GM21576 (cell line): ENCODE data around the gene ULK4.
"Not testable (repeated sequence)": the region's sequence is repeated elsewhere in the genome, so short reads cannot be mapped to it uniquely, and the experiment has no call there.

ENCODE experiments used
- ATAC-seq: cut with Tn5 transposase; IDR thresholded peaks from one replicate; pipeline ENCODE4 v1.9.1; 2021; ENCODE audit warnings: mild to moderate bottlenecking, moderate library complexity; ENCODE audit not compliant: unreplicated experiment

ULK4 gene

DNA sequence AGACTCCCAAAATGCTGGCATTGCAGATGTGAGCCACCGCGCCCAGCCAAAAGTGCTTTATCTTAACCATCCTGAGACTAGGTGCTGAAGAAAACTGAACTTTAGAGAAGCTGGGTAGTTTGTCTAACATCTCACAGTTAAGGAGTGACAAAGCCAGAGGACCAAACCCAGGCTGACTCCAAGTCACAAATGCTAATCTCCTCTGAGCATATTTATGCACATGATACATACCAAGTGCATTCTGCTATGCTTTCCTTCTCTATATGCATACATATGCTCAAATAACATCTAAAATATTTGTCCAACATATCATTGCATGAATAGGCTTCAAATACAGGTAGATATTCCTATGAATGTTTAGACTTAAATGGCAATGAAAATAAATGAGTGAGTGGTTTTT is 505.7 kb downstream of the ULK4 start:
- ATAC-seq = no peak

DNA sequence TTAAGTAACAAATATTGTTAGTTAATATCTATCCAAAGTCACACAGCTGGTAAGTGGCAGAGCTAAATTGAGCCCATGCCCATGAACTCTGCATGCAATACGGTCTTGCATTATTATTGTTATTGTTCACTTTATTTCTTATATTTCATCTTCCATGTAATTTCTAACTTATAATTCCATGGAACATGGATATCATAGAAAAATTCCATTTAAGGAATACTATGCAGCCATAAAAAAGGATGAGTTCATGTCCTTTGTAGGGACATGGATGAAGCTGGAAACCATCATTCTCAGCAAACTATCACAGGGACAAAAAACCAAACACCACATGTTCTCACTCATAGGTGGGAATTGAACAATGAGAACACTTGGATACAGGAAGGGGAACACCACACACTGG is 508.3 kb downstream of the ULK4 start:
- ATAC-seq = not testable (repeated sequence)

DNA sequence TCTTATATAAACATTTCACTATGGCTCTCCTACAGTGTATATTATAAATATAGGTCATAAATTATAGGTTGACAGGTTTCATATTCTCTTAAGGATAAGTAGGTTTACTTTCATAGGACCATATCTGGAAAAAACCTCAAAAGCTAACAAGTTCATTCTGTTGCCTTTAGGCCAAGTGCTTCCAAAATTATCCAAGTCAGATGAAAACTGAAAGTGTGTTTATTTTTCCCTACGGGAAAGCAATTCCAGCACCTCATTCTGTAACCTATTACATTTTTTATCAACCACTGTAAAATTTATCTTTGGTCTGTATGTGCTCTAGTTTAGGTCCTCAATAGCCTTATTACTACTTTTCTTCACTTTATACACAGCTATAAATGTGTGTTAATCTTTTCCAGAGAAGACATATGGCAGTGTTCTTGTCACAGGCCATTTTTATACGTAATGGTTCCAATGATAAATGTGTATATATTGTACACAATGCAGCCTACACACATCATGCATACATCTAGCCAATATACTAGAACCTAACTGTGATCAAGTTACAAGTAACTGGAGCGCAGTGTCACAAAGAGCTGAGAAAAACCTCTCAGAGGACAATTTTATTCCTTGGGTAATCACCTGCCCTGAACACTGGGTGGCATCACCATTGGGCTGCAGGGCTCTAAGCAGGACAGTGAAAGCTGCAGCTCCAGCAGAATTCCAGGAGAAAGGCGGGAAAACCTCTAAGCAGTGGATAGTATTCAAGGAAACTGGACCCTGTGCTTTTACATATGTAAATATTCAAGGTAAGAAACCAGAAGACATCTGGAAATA is 511.3 kb downstream of the ULK4 start:
- no peak for ATAC-seq

DNA sequence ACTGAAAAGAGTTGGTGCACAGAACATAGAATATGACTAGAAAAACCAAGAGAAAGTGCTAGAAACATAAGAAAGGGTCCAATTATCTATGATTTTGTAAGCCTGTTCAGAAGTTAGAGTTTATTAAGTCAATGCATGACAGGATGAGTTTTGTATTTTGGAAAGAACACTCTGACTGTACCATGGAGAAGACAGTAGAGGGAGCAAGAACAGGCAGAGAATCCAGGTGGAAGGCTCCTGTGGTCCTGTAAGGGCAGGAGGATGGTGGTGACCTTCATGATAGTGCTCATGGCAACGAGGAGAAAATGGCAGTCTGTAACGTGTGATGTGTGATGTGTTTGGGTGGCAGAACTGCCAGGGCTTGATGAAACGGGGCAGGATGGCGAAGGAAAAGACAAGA is 513.5 kb downstream of the ULK4 start:
- ATAC-seq = no peak

DNA sequence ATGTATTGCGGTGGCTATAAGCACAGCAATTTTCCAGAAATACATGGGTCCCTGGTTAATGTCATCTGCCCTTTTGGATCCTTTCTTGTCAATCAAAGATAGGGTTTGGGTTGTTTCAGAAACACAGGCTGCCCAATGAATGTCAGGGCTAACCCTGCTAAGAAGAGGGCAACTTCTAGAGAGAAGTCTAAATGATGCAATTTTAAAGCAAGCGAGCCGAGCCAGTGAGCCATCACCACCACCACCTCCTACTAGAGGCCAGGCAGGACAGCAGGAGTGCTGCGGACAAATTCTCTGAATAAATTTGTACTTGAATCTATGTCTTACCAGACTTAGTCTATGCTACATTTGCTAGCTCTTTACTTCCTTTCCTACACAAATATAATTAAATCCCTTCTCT is 514.2 kb downstream of the ULK4 start:
- no peak for ATAC-seq

DNA sequence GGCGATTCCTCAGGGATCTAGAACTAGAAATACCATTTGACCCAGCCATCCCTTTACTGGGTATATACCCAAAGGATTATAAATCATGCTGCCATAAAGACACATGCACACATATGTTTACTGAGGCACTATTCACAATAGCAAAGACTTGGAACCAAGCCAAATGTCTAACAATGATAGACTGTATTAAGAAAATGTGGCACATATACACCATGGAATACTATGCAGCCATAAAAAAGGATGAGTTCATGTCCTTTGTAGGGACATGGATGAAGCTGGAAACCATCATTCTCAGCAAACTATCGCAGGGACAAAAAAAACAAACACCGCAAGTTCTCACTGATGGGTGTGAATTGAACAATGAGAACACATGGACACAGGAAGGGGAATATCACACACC is 515.6 kb downstream of the ULK4 start:
- not testable (repeated sequence) for ATAC-seq

DNA sequence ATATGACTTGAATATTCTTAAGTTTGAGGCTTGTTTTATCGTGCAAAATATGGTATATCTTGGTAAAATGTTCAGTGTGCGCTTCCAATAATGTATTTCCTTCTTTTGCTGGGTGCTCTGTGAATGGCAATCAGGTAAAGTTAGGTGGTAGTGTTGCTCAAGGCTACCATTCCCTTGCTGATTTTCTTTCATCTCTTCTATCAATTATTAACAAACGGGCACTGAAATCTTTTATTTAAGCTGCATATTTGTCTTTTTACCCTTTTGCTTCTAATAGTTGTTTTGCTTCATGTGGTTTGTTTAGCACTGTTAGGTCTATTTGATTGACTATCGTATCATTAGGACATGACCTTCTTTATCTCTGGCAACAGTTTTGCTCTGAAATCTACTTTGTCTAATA is 520.3 kb downstream of the ULK4 start:
- no peak for ATAC-seq

DNA sequence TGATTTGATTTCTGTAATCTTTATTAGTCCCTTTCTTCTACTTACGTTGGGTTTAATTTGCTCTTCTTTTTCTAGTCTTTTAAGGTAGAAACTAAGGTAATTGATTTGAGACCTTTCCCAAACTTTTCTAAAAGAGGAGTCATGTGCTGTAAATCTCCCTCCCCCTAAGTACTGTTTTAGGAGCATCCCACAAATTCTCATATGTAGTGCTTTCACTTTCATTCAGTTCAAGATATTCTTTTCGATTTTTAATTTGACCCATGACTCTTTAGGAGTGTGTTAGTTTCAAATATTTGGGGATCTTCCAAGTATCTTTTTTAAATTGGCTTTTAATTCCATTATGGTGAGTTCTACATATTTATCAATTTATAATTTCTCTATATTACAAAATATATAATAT is 520.8 kb downstream of the ULK4 start:
- no peak for ATAC-seq

DNA sequence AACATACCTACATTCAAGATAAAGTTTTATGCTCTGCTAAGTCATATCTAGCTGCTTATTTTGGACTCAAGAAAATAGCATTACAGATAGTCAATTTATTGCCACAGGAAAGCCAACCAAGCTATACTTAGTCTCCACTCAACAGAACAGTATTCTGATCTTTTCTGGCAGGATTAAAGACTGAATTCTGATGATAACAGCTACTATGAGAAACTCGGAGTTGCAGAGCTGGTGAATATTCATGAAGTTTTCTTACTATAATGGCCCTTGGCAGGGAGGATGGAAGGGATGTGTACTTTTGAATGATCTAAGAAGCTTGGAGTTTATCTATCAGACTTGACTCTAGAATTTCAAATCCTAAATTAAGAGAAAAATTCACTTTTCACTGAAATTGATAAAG is 524.9 kb downstream of the ULK4 start:
- no peak for ATAC-seq

DNA sequence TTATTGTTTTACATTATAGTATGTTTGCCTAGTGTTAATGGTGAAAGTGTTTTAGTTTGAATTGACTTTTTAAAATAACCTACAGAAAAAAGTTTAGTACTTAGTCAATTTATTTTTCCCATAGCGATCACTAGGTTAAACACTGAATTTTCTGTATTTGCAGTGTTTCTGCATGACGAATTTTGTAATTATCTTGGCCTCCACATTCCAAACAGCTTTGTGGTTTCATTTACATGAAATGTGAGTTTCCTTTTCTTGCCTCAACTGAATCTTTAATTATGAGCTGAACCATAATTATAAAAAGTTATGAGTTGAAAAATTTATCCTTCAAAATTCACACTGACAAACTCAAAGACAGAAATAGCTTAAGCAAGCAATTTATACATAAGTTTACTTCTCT is 527.1 kb downstream of the ULK4 start:
- ATAC-seq = no peak

DNA sequence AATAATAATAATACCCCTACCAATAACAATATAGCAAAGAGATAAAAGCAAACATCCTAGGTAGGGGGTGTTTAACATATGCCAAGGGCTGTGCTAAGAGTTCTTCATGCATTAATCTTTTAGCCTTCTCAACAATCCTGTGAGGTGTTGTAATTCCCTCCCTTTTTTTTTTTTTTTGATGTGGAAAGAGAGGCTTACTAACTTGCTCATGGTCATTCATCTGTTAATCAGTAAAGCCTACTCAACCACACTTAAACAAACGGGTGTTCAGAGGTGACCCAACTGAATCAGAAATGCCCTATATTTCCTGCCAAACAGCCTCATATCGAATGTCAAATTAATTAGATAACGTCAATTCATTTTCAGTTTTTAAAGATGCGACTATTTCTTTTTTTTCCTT is 530.5 kb downstream of the ULK4 start:
- ATAC-seq = no peak

DNA sequence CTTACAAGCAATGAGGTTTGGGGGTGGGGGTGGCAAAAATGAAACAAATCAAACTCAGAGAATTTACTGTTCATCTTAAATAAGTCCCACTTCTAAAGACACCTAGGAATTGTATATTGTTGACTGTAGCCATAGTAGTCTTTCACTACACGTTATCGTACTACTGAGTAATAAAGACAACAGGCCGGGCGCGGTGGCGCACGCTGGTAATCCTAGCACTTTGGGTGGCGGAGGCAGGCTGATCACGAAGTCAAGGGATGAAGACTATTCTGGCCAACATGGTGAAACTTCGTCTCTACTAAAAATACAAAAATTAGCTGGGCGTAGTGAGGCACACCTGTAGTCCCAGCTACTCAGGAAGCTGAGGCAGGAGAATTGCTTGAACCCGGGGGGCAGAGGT is 531.0 kb downstream of the ULK4 start:
- ATAC-seq = no peak

DNA sequence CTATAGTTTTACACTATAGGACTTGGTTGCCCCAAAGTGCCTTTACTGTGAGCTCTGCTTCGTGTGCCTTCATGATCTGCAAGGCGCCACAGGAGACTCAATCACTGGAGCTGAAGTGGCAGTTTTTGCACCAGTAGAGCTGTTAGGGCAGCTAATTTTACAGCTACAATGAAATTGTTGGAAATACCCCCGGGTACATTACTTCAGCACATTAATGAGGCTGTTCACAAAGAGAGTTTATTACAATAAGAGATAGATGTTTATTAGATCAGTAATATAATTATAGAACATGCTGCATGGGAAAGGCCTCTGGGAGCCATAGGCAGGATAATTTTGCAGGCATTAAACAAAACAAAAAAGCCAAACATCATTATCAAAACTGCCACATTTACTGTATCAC is 531.5 kb downstream of the ULK4 start:
- ATAC-seq = no peak

DNA sequence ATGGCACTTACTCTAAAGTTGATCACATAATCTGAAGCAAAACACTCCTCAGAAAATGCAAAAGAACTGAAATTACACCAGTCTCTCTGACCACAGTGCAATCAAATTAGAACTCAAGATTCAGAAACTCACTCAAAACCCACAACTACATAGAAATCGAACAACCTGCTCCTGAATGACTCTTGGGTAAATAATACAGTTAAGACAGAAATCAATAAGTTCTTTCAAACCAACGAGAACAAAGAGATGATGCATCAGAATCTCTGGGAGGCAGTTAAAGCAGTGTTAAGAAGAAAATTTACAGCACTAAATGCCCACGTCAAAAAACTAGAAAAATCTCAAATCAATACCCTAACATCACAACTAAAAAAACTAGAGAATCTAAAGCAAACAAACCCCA is 535.4 kb downstream of the ULK4 start:
- ATAC-seq = no peak

DNA sequence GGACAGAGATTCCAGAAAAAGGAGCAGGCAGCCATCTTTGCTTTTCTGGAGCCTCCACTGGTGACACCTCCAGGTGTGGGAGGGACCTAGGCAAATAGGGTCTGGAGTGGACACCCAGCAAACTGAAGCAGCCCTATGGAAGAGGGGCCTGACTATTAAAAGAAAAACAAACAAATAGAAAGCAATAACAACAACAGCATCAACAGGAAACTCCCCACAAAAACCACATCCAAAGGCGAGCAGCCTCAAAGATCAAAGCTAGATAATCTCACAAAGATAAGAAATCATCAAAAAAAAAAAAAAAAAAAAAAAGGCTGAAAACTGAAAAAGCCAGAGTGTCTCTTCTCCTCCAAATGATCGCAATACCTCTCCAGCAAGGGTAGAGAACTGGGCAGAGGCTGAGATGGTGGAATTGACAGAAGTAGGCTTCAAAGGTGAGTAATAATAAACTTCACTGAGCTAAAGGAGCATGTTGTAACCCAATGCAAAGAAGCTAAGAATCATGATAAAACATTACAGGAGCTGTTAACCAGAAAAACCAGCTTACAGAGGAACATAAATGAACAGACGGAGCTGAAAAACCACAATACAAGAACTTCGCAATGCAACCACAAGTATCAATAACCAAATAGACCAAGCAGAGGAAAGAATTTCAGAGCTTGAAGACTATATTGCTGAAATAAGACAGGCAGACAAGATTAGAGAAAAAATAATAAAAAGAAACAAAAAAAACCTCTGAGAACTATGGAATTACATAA is 537.2 kb downstream of the ULK4 start:
- no peak for ATAC-seq

DNA sequence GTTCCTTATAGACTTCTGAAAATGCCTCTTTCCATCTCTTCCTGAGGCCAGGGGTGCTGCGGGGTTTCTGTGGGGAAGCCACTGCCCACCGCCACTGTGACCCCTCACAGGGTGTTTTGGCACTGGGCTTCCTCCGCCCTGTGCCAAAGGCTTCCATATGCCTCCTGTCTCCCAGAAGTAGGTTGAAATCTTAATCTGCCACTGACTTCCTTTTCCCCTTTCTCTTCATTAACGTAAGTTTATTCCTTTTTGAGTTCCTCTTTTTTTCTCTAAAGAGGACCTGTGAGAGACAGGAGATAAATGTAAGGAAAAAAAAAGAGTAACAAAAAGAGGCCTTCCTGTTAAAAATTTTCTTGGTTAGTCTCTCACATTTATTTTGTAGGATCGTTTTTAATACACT is 542.1 kb downstream of the ULK4 start:
- no peak for ATAC-seq

DNA sequence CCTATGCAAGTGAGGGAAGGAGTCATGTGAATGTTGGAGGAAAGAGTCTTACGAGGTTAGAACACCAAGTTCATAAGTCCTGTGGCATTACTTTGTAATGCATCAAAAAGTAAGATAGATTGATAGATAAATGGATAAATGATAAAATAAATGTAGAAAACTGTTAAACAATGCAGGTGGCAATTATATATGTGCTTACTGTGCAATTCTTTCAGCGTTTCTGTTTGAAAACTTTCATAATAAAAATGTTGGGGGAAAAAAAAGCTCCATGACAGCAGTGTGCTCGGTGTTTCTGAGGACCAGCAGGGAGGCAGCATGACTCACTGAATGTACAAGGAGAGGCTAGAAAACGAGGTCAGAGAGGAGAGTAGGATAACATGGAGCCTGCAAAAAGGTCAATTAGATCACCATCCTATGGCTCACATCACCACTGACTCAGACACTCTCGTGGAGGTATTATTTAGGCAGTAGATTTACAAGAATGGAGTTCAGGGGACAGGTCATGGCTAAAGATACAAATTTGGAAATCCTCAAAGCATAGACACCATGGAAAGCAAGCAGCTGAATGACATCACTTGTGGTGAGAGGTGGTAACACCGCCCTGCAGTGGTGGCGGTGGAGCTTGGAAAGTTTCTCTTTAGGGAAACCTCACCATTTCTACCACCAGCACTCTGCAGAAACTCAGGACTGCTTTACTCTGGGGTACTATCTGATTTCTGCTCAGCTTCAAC is 542.8 kb downstream of the ULK4 start:
- ATAC-seq = no peak

DNA sequence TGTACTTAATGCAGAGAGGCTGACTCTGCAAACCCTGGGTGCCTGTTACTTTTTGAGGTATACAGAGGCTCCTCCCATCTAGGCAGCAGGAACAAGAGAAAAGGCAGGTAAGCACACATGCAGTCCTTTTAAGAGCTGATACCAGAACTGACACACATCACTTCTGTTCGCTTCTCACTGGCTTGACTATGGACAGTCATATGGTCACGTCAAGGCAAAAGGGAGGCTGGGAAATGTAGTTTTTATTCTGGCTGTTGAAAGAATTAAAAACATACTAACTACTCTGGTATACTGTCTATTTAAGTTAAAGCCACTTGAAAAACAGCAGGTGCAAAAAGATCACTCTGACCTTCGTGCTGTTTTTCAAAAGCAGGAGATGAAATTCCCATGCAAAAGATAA is 544.3 kb downstream of the ULK4 start:
- no peak for ATAC-seq

DNA sequence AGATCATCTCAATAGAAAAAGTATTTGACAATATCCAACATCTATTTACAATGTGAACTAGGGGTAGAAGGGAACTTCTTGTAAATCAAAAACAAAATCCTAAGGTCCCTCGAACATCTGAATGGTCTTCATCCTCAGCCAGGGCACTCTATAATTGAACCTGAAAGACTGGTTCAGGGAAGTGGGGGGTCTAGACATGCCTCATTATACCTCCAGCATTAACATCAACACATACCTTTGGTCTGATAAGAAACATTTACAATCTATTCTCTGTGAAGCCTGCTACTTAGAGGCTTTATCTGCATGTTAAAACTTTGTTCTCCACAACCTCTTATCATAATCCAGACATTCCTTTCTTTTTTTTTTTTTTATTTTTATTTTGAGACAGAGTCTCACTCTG is 550.8 kb downstream of the ULK4 start:
- no peak for ATAC-seq

DNA sequence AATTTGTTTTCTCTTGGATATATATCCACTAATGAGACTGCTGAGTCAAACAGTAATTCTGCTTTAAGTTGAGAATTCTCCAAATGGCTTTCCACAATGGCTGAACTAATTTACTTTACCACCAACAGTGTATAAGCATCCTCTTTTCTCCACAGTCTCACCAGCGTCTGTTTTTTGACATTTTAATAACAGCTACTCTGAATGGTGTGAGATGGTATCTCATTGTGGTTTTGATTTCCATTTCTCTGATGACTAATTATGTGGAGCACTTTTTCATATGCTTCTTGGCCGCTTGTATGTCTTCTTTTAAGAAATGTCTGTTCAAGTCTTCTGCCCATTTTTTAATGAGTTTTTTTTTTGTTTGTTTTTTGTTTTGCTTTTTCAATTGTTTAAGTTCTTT is 556.4 kb downstream of the ULK4 start:
- no peak for ATAC-seq

DNA sequence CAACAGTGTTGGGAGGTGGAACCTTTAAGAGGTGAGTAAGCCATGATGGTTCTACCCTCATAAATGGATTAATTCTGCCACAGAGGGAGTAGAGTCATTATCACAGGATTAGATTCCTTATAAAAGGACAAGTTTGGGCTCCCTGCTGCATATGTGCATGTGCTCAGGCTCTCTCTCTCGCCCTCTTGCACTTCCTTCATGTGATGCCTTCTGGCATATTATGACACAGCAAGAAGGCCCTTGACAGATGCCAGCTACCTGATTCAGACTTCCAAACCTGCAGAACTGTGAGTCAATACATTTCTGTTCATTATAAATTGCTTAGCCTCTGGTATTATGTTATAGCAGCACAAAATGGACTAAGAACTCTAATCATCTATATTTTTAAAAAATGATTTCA is 557.3 kb downstream of the ULK4 start:
- no peak for ATAC-seq

DNA sequence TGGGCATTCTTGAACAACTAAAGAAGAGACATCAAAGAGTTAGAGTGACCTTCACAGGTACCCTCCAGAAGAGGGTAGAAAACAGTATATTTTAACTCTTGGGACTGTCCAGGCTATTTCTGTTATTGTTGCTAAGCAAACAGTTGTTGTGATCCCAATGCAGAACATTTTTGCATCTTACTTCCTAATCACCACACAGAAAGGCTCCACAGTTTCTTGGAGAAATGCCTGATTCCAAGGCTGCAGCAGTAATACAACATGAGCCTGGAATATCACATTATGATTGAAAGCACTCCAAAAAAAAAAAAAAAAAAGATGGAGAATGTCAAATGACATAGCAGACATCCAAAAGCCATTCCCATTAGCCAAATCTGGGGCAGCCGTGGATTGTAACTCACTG is 567.0 kb downstream of the ULK4 start:
- no peak for ATAC-seq
